Parathyroid adenoma (tissue), 2 donors: ENCODE data around the gene GCHFR.

ENCODE experiments used
- H2AFZ ChIP-seq: fragments of 300-600 bp; sonication (generic); one replicate; pipeline ENCODE4 v1.7.0; 2017; ENCODE audit warnings: antibody characterized with exemption, mild to moderate bottlenecking
- H3K27ac ChIP-seq: fragments of 300-600 bp; sonication (generic); one replicate; pipeline ENCODE4 v1.7.0; 2017
- H3K27me3 ChIP-seq: fragments of 300-600 bp; sonication (generic); one replicate; pipeline ENCODE4 v1.7.0; 2017; ENCODE audit warnings: low read length; ENCODE audit not compliant: control insufficient read depth, insufficient read depth
- H3K36me3 ChIP-seq: fragments of 300-600 bp; sonication (generic); one replicate; pipeline ENCODE4 v1.7.0; 2017; ENCODE audit warnings: low read length; ENCODE audit not compliant: control insufficient read depth, insufficient read depth
- H3K4me1 ChIP-seq: fragments of 300-600 bp; sonication (generic); one replicate; pipeline ENCODE4 v1.7.0; 2017; ENCODE audit warnings: control low read depth
- H3K4me2 ChIP-seq: fragments of 300-600 bp; sonication (generic); one replicate; pipeline ENCODE4 v1.7.0; 2017; ENCODE audit warnings: low read length
- H3K4me3 ChIP-seq: fragments of 300-600 bp; sonication (generic); one replicate; pipeline ENCODE4 v1.7.0; 2017; ENCODE audit warnings: low read depth, low read length
- H3K79me2 ChIP-seq: fragments of 300-600 bp; sonication (generic); one replicate; pipeline ENCODE4 v1.7.0; 2017; ENCODE audit warnings: control low read depth
- H3K9ac ChIP-seq: fragments of 300-600 bp; sonication (generic); one replicate; pipeline ENCODE4 v1.7.0; 2017; ENCODE audit warnings: mild to moderate bottlenecking
- H3K9me3 ChIP-seq: fragments of 300-600 bp; sonication (generic); one replicate; pipeline ENCODE4 v1.7.0; 2017; ENCODE audit warnings: low read length; ENCODE audit not compliant: control insufficient read depth
- CTCF ChIP-seq: fragments of 300-600 bp; sonication (generic); IDR thresholded peaks from one replicate; pipeline ENCODE4 v1.7.0; 2017; ENCODE audit warnings: antibody characterized with exemption, mild to moderate bottlenecking
- donor health status: primary hyperparathyroidism.

The GCHFR gene

GRCh38 chr15:40739047-40739446 lies 24.8 kb upstream of the GCHFR start:
- H3K4me1 ChIP-seq: no peaks in the 10 kb centered on the region
- no peaks in the 10 kb centered on the region for H3K36me3 ChIP-seq
- no peak overlapping the region for H3K4me3 ChIP-seq
- no peak for TF ChIP-seq CTCF
- no peak overlapping the region for H3K27ac ChIP-seq
- H2AFZ ChIP-seq: no peak overlapping the region
- no peaks in the 10 kb centered on the region for H3K9me3 ChIP-seq
- no peaks in the 10 kb centered on the region for H3K27me3 ChIP-seq
- H3K79me2 ChIP-seq: no peaks in the 10 kb centered on the region
- no peak overlapping the region for H3K4me2 ChIP-seq
- no peak overlapping the region for H3K9ac ChIP-seq

GRCh38 chr15:40739854-40740253 lies 24.0 kb upstream of the GCHFR start:
- Histone ChIP-seq H3K4me3 (no peak overlapping the region), H3K9ac (no peak overlapping the region), H3K4me2 (no peak overlapping the region), H3K4me1 (no peaks in the 10 kb centered on the region), H3K9me3 (no peaks in the 10 kb centered on the region), H3K36me3 (no peaks in the 10 kb centered on the region), H2AFZ (no peak overlapping the region), H3K27ac (no peak overlapping the region), H3K79me2 (no peaks in the 10 kb centered on the region), H3K27me3 (no peaks in the 10 kb centered on the region)
- TF ChIP-seq CTCF: no peak

GRCh38 chr15:40743485-40743901 lies 20.4 kb upstream of the GCHFR start:
- Histone ChIP-seq H3K36me3 (no peaks in the 10 kb centered on the region), H2AFZ (no peak overlapping the region), H3K9ac (no peak overlapping the region), H3K27me3 (no peaks in the 10 kb centered on the region), H3K9me3 (no peaks in the 10 kb centered on the region), H3K79me2 (no peaks in the 10 kb centered on the region), H3K4me1 (no peaks in the 10 kb centered on the region), H3K27ac (no peak overlapping the region), H3K4me2 (no peak overlapping the region), H3K4me3 (no peak overlapping the region)
- no peak for TF ChIP-seq CTCF

- Histone ChIP-seq H3K9me3 (no peaks in the 10 kb centered on the region), H3K79me2 (no peaks in the 10 kb centered on the region), H3K36me3 (no peaks in the 10 kb centered on the region), H3K27ac (no peak overlapping the region), H3K27me3 (no peaks in the 10 kb centered on the region), H3K4me2 (no peak overlapping the region), H3K4me3 (no peak overlapping the region), H3K4me1 (no peaks in the 10 kb centered on the region), H2AFZ (no peak overlapping the region), H3K9ac (no peak overlapping the region)
- no peak for TF ChIP-seq CTCF
Observed at GRCh38 chr15:40743921-40744814, 19.7 kb upstream of the GCHFR start.

- Histone ChIP-seq H3K9ac (no peak overlapping the region), H3K27me3 (no peaks in the 10 kb centered on the region), H3K4me1 (no peaks in the 10 kb centered on the region), H3K27ac (no peak overlapping the region), H3K36me3 (no peaks in the 10 kb centered on the region), H3K79me2 (no peaks in the 10 kb centered on the region), H3K4me2 (no peak overlapping the region), H2AFZ (no peak overlapping the region), H3K4me3 (no peak overlapping the region), H3K9me3 (no peaks in the 10 kb centered on the region)
- no peak for TF ChIP-seq CTCF
Observed at GRCh38 chr15:40744815-40745152, 19.1 kb upstream of the GCHFR start.
